Measurements from ENCODE around the gene LDLRAD4.
"Not testable (repeated sequence)": the region's sequence is repeated elsewhere in the genome, so short reads cannot be mapped to it uniquely, and the experiment has no call there.

LDLRAD4 gene

GRCh38 chr18:13456736-13457271 is 238.2 kb downstream of the LDLRAD4 start:
- DNase-seq (ENCODE audit: low read depth): no peak
- H3K4me3 ChIP-seq (ENCODE audit: low read depth, low read length): no peak overlapping the region

GRCh38 chr18:13457327-13457726 is 238.8 kb downstream of the LDLRAD4 start:
- no peak for DNase-seq (ENCODE audit: low read depth)
- H3K4me3 ChIP-seq (ENCODE audit: low read depth, low read length): no peak overlapping the region

GRCh38 chr18:13460946-13461345 is 242.4 kb downstream of the LDLRAD4 start:
- no peak for DNase-seq (ENCODE audit: low read depth)
- H3K4me3 ChIP-seq (ENCODE audit: low read depth, low read length): no peak overlapping the region

GRCh38 chr18:13461469-13461868 is 242.9 kb downstream of the LDLRAD4 start:
- no peak for DNase-seq (ENCODE audit: low read depth)
- H3K4me3 ChIP-seq (ENCODE audit: low read depth, low read length): no peak overlapping the region

GRCh38 chr18:13461936-13462335 is 243.4 kb downstream of the LDLRAD4 start:
- no peak for DNase-seq (ENCODE audit: low read depth)
- H3K4me3 ChIP-seq (ENCODE audit: low read depth, low read length): no peak overlapping the region

- H3K4me3 ChIP-seq (ENCODE audit: low read depth, low read length): no peak overlapping the region
- no peak for DNase-seq (ENCODE audit: low read depth)
Measured at GRCh38 chr18:13462686-13463085, 244.1 kb downstream of the LDLRAD4 start.

- no peak overlapping the region for H3K4me3 ChIP-seq (ENCODE audit: low read depth, low read length)
- no peak for DNase-seq (ENCODE audit: low read depth)
Measured at GRCh38 chr18:13463526-13464210, 245.1 kb downstream of the LDLRAD4 start.

- DNase-seq (ENCODE audit: low read depth): no peak
- no peak overlapping the region for H3K4me3 ChIP-seq (ENCODE audit: low read depth, low read length)
Measured at GRCh38 chr18:13464432-13465123, 246.0 kb downstream of the LDLRAD4 start.

- H3K4me3 ChIP-seq (ENCODE audit: low read depth, low read length): no peak overlapping the region
- no peak for DNase-seq (ENCODE audit: low read depth)
Measured at GRCh38 chr18:13465124-13465446, 246.5 kb downstream of the LDLRAD4 start.

GRCh38 chr18:13465476-13465875 is 246.9 kb downstream of the LDLRAD4 start:
- H3K4me3 ChIP-seq (ENCODE audit: low read depth, low read length): no peak overlapping the region
- no peak for DNase-seq (ENCODE audit: low read depth)

GRCh38 chr18:13470516-13471197 is 252.1 kb downstream of the LDLRAD4 start:
- H3K4me3 ChIP-seq (ENCODE audit: low read depth, low read length): no peak overlapping the region
- no peak for DNase-seq (ENCODE audit: low read depth)

GRCh38 chr18:13471198-13471845 is 252.8 kb downstream of the LDLRAD4 start:
- DNase-seq (ENCODE audit: low read depth): no peak
- H3K4me3 ChIP-seq (ENCODE audit: low read depth, low read length): no peak overlapping the region

- H3K4me3 ChIP-seq (ENCODE audit: low read depth, low read length): no peak overlapping the region
- DNase-seq (ENCODE audit: low read depth): no peak
Measured at GRCh38 chr18:13471971-13472628, 253.5 kb downstream of the LDLRAD4 start.

- no peak overlapping the region for H3K4me3 ChIP-seq (ENCODE audit: low read depth, low read length)
- DNase-seq (ENCODE audit: low read depth): no peak
Measured at GRCh38 chr18:13473751-13474150, 255.2 kb downstream of the LDLRAD4 start.

GRCh38 chr18:13474336-13474735 is 255.8 kb downstream of the LDLRAD4 start:
- no peak for DNase-seq (ENCODE audit: low read depth)
- H3K4me3 ChIP-seq (ENCODE audit: low read depth, low read length): no peak overlapping the region

- no peak for DNase-seq (ENCODE audit: low read depth)
- H3K4me3 ChIP-seq (ENCODE audit: low read depth, low read length): no peak overlapping the region
Measured at GRCh38 chr18:13474907-13475545, 256.5 kb downstream of the LDLRAD4 start.

- not testable (repeated sequence) for H3K4me3 ChIP-seq (ENCODE audit: low read depth, low read length); DNase-seq (ENCODE audit: low read depth)
Measured at GRCh38 chr18:13476312-13476711, 257.8 kb downstream of the LDLRAD4 start.

- DNase-seq (ENCODE audit: low read depth): no peak
- no peak overlapping the region for H3K4me3 ChIP-seq (ENCODE audit: low read depth, low read length)
Measured at GRCh38 chr18:13477147-13477683, 258.7 kb downstream of the LDLRAD4 start.
